ENCODE measurements around the gene MAFF.
A peak's percentile ranks its signal among the peaks of the same experiment; 100 is the strongest.

The MAFF gene

DNA sequence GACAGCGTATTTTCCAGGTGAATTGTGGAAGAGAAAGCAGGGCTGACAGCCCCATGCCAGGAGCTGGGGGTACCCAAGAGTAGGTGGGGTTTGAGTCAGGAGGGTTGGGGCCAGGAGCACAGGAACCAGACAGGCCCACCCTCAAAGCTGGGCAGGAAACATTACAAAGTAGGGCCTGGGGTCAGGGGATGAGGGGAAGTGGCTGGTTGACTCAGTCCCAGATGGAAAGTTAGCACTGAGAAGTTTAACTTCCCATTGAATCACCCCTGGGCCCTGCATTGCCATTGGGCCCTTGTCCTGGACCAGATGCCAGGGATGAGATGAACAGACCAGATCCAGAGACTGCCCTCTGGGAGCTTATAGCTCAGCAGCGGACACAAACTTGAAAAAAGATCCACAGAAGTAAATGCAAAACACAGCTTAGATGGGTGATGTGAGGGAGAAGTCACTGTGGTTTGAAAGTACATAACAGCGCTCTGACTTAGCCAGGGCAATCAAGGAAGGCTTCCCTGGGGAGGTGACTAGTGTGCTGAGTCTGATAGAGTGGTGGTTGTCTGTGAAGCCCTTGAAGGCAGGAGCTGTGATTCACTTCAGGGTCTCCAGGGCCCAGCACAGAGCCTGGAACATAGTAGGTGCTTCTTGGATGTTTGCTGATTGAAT is 2.2 kb downstream of the MAFF start:
- DNase-seq (ENCODE audit: low read depth in 2 of 2), result no peak

- DNase-seq (ENCODE audit: low read depth in 2 of 2), result no peak
Observed at GRCh38 chr22:38204784-38205183, 3.0 kb downstream of the MAFF start.

- DNase-seq (ENCODE audit: low read depth in 2 of 2), result peak; percentile 49 to 54
Observed at GRCh38 chr22:38205261-38206128, 3.7 kb downstream of the MAFF start.

DNA sequence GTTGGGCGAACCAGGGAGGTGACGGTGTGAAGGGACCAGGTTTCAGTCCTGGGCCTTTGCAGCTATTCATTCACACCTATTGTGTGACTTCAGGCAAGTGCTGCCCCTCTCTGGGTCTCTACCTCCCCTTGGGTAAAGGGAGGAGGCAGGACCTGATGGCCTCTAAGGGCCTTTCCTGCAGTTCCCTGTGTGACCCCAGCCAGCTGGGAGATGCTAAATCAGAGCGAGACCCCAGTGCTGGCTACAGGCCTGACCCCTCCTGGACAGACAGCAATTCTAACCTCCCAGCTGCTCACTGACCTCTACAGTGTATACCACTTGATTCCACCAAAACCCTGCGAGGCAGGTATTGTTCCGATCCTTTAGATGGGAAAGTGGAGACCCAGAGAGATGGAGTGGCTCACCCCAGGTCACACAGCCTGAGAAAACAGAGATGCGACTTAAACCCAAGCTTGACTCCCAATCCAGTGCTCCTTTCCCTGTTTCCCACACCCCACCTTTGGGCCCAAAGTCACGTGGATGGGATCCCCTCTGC is 6.2 kb downstream of the MAFF start:
- no peak for DNase-seq (ENCODE audit: low read depth in 2 of 2)

DNA sequence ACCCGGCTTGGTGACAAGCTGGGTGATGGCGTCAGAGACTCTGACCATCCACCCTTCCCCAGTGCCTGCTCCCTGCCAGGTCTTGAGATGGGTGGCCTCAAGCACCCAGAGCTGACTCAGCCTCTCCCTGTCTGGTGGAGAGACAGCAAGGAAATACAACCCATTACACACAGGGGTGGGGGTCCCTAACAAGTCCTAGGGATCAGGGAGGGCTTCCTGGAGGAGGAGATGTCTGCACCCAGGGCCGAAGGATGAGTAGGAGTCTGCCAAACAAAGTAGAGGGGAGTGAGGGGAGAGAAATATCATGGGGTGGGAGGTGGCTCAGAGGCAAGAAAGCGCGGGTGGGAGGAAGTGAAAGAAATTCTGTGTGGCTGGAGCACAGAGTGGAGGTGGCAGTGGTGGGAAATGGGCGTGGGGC is 6.8 kb downstream of the MAFF start:
- no peak for DNase-seq (ENCODE audit: low read depth in 2 of 2)

DNA sequence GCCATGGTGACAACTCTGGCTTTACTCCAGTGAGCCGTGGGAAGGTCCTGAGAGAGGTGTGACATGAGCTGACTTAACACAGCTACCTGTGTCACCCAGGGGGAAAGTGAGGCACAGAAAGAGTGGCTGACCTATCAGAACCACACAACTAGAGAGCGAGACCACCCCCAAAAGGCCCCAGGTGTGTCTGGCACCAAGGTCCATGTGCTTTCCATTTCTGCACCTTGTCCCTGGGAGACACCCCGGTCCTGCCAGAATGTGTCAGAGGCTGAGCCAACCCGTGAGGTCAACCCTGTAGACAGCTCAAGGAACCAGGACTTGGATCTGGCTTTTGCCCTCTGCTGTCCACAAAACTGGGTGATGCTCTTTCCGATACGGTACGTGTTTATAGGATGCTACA is 9.8 kb downstream of the MAFF start:
- no peak for DNase-seq (ENCODE audit: low read depth in 2 of 2)

DNA sequence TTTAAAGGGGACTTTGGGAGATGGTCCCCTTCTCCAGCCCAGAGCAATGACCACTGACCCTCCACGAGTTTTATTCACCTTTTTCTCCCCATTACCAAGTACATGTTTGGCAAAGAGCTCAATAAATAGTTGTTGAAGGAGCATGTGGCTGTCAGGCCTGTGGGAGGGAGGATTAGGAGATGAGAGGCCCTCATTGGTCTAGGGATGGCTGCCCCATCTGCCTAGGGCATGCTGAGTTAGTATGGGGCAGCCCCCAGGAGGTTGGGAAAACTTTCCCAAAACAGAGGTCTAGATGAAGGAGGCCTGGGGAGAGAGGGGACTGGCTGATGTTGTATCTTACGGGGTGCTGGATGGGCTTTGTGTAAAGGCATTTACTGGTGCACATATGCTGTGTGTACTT is 10.6 kb downstream of the MAFF start:
- no peak for DNase-seq (ENCODE audit: low read depth in 2 of 2)

DNA sequence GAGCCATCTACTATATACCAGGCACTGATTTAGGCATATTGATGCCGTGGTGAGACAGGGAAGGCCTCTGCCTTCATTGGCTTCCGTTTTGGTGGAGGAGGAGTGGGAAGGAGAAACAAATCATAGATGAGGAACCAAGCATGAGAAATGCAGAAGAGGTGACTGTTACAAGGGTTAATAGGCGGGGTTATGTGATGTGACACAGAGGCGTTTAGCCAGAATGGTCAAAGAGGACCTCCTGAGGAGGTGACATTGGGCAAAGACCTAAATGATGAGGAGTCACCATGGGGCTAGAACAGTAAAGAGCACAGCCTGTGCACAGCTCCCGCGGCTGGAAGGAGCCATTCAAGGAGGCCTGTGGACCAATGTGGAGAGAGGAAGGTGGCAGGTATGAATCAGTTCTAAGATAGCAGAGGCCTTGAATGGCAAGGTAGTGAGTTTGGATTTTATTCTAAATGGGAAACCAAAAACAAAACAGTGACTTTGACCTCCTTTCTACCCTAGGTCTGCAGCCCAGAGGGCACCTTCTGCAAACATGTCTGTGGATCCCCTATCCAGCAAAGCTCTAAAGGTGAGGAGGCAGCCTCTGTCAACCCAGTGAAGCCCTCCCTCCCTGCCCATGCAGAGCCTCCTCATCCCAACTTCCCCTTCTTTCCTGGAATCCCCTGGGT is 11.7 kb downstream of the MAFF start:
- DNase-seq (ENCODE audit: low read depth in 2 of 2), result no peak

DNA sequence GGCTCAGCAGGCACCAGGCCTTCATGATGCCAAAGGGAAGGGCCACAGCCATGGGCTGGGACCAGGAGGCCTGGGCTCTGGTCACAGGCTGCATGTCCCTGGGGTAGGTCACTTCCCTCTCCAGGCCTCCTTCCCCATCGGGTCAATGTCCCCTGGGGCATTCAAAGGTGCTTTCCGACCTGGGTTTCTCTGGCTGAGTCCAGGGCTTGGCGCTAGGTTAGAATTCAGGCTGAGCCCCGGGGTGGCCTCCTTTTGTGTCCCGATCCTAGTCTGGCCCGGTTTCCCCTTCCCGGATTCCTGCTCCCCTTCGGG is 12.2 kb downstream of the MAFF start:
- no peak for DNase-seq (ENCODE audit: low read depth in 2 of 2)

DNA sequence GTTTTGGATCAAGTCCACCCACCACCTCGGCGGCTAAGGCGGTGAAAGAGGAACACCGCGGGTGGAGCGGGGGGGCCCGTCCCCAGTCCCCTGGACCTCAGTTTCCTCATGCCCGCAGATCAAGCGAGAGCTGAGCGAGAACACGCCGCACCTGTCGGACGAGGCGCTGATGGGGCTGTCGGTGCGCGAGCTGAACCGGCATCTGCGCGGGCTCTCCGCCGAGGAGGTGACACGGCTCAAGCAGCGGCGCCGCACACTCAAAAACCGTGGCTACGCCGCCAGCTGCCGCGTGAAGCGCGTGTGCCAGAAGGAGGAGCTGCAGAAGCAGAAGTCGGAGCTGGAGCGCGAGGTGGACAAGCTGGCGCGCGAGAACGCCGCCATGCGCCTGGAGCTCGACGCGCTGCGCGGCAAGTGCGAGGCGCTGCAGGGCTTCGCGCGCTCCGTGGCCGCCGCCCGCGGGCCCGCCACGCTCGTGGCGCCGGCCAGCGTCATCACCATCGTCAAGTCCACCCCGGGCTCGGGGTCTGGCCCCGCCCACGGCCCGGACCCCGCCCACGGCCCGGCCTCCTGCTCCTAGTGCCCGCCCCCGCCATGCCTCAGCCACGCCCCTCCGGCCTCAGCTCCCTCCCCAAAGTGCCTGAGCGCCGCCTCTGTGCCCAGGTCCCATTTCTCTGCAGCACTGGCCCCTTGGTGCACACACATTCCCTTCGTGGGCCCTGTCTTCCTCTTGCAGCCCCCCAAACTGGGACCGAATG is 12.7 kb downstream of the MAFF start:
- DNase-seq (ENCODE audit: low read depth in 2 of 2), result no peak

GRCh38 chr22:38215156-38216038 is 13.6 kb downstream of the MAFF start:
- DNase-seq (ENCODE audit: low read depth in 2 of 2), result no peak

DNA sequence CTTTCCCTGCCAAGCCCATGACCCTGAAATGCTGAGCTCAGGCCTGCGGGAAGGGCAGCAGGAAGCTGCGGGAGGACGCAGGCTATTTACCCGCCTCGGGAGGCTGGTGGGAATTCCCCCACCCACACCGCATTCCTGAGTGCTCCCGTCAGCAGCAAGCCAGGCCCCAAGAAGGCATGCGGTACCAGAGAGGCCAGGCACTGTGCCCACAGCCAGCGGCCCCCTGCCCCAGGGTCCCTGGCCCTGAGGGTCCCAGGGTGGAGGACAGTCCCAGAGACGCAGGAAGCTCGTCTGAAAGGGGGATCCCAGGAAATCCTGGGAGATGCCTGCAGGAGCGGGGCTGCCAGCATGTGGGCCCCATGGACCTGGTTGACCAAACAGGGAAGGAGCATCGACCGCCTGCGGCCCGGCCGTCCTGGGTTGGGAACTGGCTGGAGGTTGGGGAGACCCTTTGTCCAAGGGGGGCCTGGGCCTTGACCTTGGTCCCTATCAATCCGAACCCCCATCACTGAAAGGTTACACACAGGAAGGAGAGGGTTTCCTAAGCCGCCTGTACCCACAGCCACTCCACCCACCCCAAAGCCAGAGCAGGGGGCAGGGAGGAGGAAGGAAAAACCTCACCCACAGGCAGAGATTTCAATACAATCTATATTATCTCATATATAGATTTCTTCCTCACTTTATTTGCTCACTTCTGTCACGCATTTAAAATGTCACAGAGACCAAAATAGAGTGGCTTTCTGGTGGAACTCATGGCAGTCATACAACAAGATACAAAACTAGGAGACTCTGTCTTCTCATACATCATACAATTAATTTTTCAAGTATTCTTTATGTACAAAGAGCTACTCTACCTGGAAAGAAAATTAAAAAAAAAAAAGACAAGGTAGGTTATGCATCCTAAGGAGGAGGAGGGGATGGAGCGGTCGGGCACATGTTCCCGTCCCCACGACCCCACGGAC is 17.1 kb downstream of the MAFF start:
- peak in 1 of 2 experiments; percentile 60 for DNase-seq (ENCODE audit: low read depth in 2 of 2)

- no peak for DNase-seq (ENCODE audit: low read depth in 2 of 2)
Observed at GRCh38 chr22:38219632-38220031, 17.8 kb downstream of the MAFF start.

DNA sequence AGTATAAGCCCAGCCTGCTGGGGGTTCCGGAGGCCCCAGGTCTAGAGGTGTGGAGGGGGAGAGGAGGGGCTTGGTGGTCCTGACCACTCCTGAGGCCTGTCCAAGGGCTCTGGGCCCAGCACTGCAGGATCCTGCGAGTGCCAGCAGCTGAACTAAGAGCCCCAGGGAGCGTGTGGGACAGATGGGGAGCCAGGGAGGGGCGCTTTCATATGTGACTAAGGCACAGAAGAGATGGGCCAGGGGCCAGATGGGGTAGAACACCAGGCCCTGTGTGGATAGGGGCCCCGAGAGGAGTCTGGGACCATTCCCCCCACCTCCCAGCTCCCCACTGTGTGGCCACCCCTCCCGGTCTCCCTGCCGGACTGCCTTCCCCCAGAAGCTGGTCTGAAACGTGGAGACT is 18.4 kb downstream of the MAFF start:
- no peak for DNase-seq (ENCODE audit: low read depth in 2 of 2)

- DNase-seq (ENCODE audit: low read depth in 2 of 2), result no peak
Observed at GRCh38 chr22:38220653-38221386, 19.0 kb downstream of the MAFF start.

- no peak for DNase-seq (ENCODE audit: low read depth in 2 of 2)
Observed at GRCh38 chr22:38221407-38221806, 19.6 kb downstream of the MAFF start.

- DNase-seq (ENCODE audit: low read depth in 2 of 2), result no peak
Observed at GRCh38 chr22:38221908-38222796, 20.4 kb downstream of the MAFF start.

GRCh38 chr22:38222797-38223119 is 21.0 kb downstream of the MAFF start:
- no peak for DNase-seq (ENCODE audit: low read depth in 2 of 2)
